ENCODE measurements around the gene RARB.

Gene RARB

GRCh38 chr3:25582242-25582641, 154.2 kb downstream of the RARB start:
- no peak for DNase-seq

- DNase-seq = no peak
Measured at GRCh38 chr3:25583343-25583742, 155.3 kb downstream of the RARB start.

DNA sequence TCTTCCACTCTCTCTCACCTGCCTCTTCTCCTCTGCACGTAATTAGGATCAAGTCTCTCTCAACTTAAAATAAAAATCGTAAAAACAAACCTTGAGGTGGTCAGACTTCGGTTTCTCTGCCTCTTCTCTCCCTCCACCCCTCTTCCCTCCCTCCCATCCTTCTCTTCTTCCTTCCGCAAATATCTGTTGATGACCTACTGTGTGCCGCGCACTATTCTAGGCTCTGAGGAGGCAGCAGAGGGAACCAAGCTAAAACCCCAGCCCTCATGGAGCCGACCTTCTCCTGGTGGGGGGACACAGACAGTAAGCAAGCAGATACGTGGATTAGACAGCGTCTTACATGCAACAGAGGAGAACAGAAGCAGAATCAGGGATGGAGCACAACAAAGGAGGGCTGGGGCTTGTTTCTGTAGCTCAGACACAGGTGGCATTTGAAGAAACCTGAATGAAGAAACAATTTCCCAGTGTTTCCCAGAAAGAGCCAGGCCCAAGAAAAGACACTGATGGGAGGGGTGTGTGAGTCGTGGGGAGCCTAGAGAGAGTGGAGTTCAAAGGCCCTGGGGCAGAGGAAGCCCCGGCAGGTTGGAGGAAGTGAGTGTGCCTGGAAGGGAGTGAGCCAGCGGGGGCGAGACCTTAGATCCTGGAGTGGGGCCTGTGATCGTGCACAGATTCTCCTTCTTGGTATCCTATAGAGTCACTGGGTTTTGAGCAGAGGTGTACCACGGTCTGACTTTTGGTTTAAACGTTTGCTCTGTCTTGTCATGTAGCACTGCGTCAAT, 156.1 kb downstream of the RARB start:
- DNase-seq = no peak

GRCh38 chr3:25585361-25586166, 157.5 kb downstream of the RARB start:
- DNase-seq = no peak

GRCh38 chr3:25586167-25586505, 158.1 kb downstream of the RARB start:
- no peak for DNase-seq

GRCh38 chr3:25586553-25586952, 158.5 kb downstream of the RARB start:
- DNase-seq = no peak

DNA sequence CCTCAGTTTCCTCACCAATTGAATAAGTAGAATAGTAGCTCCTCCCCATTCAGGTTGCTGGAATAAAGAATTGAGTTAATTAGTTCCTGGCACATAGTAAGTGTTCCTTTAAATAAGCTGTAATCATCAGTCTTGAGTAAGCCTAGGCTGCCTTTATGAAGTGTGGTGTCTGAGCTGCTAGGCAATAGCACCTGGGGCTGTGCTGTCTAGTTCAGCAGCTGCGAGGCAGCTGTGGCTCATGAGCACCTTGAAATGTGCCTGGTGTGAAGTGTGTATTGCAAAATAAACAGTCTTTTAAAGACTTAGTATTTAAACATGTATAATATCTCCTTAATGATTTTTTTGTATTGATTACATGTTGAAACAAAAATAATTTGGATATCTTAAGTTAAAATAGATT, 159.0 kb downstream of the RARB start:
- no peak for DNase-seq

GRCh38 chr3:25587526-25587925, 159.5 kb downstream of the RARB start:
- DNase-seq = no peak

DNA sequence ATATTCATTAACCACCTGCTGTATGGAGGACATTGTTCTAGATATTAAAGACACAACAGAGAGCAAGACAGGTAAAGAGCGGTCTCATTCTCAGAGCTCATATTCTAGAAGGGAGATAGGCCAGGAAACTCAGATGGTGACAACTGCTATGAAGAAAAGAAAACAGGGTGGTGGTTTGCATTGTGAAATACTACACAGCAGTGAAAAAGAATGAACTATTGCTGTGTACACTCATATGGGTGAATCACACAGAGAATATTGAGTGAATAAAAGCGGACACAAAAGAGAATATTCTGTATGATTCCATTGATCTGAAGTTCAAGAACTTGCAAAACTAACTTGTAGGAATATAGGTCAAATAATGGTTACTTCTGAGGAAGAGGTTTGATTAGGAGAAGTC, 159.9 kb downstream of the RARB start:
- DNase-seq = no peak

GRCh38 chr3:25588441-25589103, 160.5 kb downstream of the RARB start:
- no peak for DNase-seq

GRCh38 chr3:25589104-25589782, 161.2 kb downstream of the RARB start:
- DNase-seq = no peak

GRCh38 chr3:25589783-25590258, 161.8 kb downstream of the RARB start:
- DNase-seq = no peak

DNA sequence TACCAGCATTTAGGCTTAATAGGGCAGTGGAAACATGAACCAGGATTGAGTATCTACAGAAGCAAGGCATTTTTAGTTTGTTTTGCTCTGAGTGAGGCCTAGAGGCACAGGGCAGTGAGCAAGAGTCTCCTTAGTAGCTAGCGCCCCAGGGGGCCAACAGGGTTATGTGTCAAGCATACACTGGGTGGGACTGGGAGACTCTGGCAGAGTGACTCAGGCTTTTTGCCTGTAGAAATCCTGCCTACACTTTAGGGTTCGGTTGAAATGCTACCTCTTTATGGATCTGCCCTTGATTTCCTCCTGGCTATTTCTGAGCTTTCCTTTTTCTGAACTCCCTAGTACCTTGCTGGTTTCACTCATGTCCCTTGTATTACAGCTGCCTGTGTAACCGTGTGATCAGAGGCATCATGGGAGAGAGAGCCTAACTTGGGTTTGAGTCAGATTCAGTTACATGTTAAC, 164.5 kb downstream of the RARB start:
- DNase-seq = no peak

- DNase-seq = no peak
Measured at GRCh38 chr3:25593001-25593400, 164.9 kb downstream of the RARB start.

GRCh38 chr3:25594007-25594502, 166.0 kb downstream of the RARB start:
- DNase-seq = peak; percentile 31

GRCh38 chr3:25597535-25598101, 169.6 kb downstream of the RARB start:
- DNase-seq = no peak

GRCh38 chr3:25603703-25604102, 175.6 kb downstream of the RARB start:
- DNase-seq = no peak

- DNase-seq = no peak
Measured at GRCh38 chr3:25604107-25604805, 176.2 kb downstream of the RARB start.

DNA sequence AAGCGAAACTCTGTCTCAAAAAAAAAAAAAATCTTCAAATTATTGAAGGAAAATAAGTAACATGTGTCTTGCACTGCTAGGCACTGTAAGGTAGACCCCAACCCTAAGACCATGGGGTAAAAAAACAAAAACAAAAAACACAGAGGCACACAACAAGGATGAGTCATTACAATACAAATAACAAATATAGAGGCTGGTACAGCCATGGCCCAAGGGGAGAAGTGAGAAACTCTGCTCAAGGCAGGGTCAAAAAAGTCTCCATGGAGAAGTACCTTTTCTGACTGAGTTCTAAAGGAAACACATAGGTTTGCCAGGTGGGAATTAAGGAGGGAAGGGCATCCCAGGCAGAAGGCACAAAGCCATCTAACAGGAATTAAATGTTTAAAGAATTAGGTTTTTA, 182.1 kb downstream of the RARB start:
- no peak for DNase-seq

DNA sequence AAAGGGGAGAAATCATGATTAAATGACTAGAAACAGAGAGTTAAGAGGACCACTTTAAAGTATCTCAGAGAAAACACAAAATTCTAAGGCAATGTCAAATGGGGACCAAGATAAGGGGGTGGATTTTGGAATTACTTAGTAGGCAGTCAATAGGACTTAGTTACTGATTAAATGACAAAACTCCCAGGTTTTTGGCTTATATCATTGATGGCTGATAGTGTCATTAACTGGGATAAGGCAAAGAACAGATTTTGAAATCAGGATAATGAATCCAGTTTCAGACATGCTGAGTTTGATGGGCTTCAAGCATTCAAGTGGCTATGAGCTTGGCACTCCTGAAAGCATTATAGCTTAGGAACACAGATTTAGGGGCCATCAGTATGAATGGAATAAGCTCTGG, 182.7 kb downstream of the RARB start:
- no peak for DNase-seq

- no peak for DNase-seq
Measured at GRCh38 chr3:25611193-25611592, 183.1 kb downstream of the RARB start.

DNA sequence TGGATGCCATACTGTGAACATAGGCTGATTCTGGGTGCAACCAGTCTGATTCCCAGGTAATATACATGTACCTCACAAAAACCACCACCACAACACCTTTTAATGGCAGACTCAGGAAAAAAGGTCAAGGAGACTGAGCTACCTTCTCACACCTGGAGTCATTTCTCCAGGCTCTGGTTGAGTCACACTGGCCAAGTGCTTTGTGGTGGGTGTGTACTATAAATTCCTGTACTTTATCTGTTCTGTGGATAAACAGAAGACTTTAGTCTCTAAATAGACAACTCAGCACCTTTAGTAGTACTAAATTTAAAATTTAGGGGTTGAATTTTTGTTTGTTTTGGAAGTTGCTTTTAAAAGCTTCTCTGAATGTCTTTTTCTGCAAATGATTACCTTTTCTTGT, 190.0 kb downstream of the RARB start:
- no peak for DNase-seq

All from DMS 273 treated with DMSO at 0.1 percent for 48 hours (cell line).